Astrocyte (in vitro differentiated cells and primary cell): ENCODE data around the gene GLRA1. TPM values are rescaled to one million over a fixed set of nuclear protein-coding genes. Genes with fewer than 3 reads are reported as not detected.

ENCODE experiments used
- DNase-seq: peaks from one replicate; pipeline ENCODE4 v3.0.0-alpha.2; 2010; ENCODE audit warnings: low read depth
- FAIRE-seq: peaks from 2 replicates; lab custom pipeline; 2011; peaks lifted over from hg19 to GRCh38; lab: Jason Lieb, UNC
- H2AFZ ChIP-seq: 2 replicates; pipeline ENCODE4 v1.6.0; 2012; ENCODE audit warnings: low read depth, low read length, inconsistent platforms
- H3K27ac ChIP-seq: 2 replicates; pipeline ENCODE4 v1.5.1; 2011; ENCODE audit warnings: low read depth, low read length, inconsistent platforms
- H3K27me3 ChIP-seq: 2 replicates; pipeline ENCODE4 v1.6.0; 2011; ENCODE audit warnings: low read length, inconsistent platforms; ENCODE audit not compliant: insufficient read depth
- H3K36me3 ChIP-seq: 2 replicates; pipeline ENCODE4 v1.5.1; 2011; ENCODE audit warnings: low read length, inconsistent platforms; ENCODE audit not compliant: insufficient read depth
- H3K4me1 ChIP-seq: 2 replicates; pipeline ENCODE4 v1.5.1; 2011; ENCODE audit warnings: low read length, inconsistent platforms; ENCODE audit not compliant: insufficient read depth
- H3K4me2 ChIP-seq: 2 replicates; pipeline ENCODE4 v1.6.0; 2012; ENCODE audit warnings: low read length, inconsistent platforms
- H3K4me3 ChIP-seq: 2 replicates; pipeline ENCODE4 v1.5.1; 2011; ENCODE audit warnings: low read depth, mild to moderate bottlenecking, low read length, inconsistent platforms; ENCODE audit not compliant: insufficient read depth
- H3K79me2 ChIP-seq: 2 replicates; pipeline ENCODE4 v1.6.0; 2012; ENCODE audit warnings: mild to moderate bottlenecking, low read length, inconsistent platforms; ENCODE audit not compliant: insufficient read depth
- H3K9ac ChIP-seq: 2 replicates; pipeline ENCODE4 v1.6.0; 2012; ENCODE audit warnings: mild to moderate bottlenecking, low read length, inconsistent platforms
- H3K9me3 ChIP-seq: 2 replicates; pipeline ENCODE4 v1.5.1; 2012; ENCODE audit warnings: low read depth, mild to moderate bottlenecking, low read length, inconsistent platforms; ENCODE audit not compliant: insufficient read depth
- H4K20me1 ChIP-seq: 2 replicates; pipeline ENCODE4 v1.6.0; 2012; ENCODE audit warnings: low read length, inconsistent platforms; ENCODE audit not compliant: insufficient read depth
- H3K27ac Mint-ChIP-seq: one replicate; pipeline ENCODE4 v1.8.0; 2021; ENCODE audit warnings: mild to moderate bottlenecking, mixed read lengths; ENCODE audit not compliant: unreplicated experiment
- H3K27me3 Mint-ChIP-seq: one replicate; pipeline ENCODE4 v1.8.0; 2021; ENCODE audit warnings: low read depth, mixed read lengths; ENCODE audit not compliant: unreplicated experiment
- H3K36me3 Mint-ChIP-seq: one replicate; pipeline ENCODE4 v1.8.0; 2021; ENCODE audit warnings: low read depth, mixed read lengths; ENCODE audit not compliant: unreplicated experiment
- H3K4me1 Mint-ChIP-seq: one replicate; pipeline ENCODE4 v1.8.0; 2021; ENCODE audit warnings: low read depth, mixed read lengths; ENCODE audit not compliant: unreplicated experiment
- H3K4me3 Mint-ChIP-seq: one replicate; pipeline ENCODE4 v1.8.0; 2021; ENCODE audit warnings: mild to moderate bottlenecking, moderate library complexity, mixed read lengths; ENCODE audit not compliant: unreplicated experiment
- H3K9me3 Mint-ChIP-seq: one replicate; pipeline ENCODE4 v1.8.0; 2021; ENCODE audit warnings: mild to moderate bottlenecking, mixed read lengths; ENCODE audit not compliant: unreplicated experiment
- EZH2 ChIP-seq: IDR thresholded peaks from 2 replicates; pipeline ENCODE4 v1.6.1; 2012; ENCODE audit warnings: mild to moderate bottlenecking, low read length, inconsistent platforms; ENCODE audit not compliant: insufficient read depth
- total RNA-seq: library from RNA; stranded (reverse); gene quantifications from 2 replicates; pipeline ENCODE4 v1.2.1, GENCODE V29; 2021
- TF ChIP-seq, protein P1 (sequence below): IDR thresholded peaks from 2 replicates; pipeline ENCODE4 v1.5.1; 2011; ENCODE audit warnings: low read depth, mild to moderate bottlenecking, inconsistent platforms, low read length, moderate library complexity; ENCODE audit not compliant: insufficient read depth

The GLRA1 gene
- total RNA-seq, 1 donor from 2014 or later, result not detected

- no peak for FAIRE-seq
- peaks cover 36% of the 10 kb centered on the region for H3K36me3 ChIP-seq
- peaks cover 21% of the 10 kb centered on the region for H3K36me3 Mint-ChIP-seq
These were observed 111.8 kb downstream of the GLRA1 start for GRCh38 chr5:151812757-151813309.

DNA sequence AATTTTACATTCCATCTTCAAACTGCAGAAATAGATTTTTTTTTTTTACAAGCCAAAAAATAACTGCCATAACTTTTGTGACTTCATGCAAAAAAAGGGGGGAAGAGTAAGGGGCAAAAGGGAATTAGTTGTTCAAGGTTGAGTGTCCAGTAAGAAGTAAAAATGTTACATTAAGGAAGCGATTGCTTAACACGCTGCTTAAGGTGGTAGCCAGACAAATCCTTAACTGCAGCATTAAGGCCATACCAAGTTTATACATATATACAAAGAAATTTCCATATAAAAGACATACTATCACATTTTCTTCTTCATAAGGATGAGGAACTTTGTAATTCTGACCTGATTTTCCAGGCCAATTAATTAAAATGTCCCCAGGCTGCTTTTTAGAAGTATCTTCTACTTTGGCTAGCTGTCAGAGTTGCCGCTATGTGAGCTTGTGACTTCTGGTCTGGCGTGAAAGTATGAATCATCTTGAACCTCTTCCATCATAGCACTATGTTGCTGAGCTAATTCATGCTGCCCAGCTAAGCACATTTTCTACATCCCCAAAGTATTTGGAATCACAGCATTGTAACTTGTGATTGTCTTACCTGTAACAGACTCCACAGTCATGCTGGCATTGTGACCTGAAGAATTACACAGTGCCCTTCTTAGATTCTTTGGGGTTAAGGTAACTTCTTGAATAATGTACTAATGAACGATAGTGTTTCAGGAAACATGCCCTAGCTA is 112.9 kb downstream of the GLRA1 start:
- no peaks in the 10 kb centered on the region for H3K27me3 ChIP-seq
- H3K4me3 ChIP-seq, result no peak overlapping the region
- Mint-ChIP-seq H3K4me1 (peaks cover 17% of the 10 kb centered on the region), H3K9me3 (peaks cover 2% of the 10 kb centered on the region), H3K36me3 (peaks cover 22% of the 10 kb centered on the region), H3K27ac (no peak overlapping the region), H3K4me3 (no peak overlapping the region), H3K27me3 (no peaks in the 10 kb centered on the region)
- H3K9ac ChIP-seq, result no peak overlapping the region
- no peak overlapping the region for H2AFZ ChIP-seq
- no peak for TF ChIP-seq EZH2
- TF ChIP-seq, protein P1, sequence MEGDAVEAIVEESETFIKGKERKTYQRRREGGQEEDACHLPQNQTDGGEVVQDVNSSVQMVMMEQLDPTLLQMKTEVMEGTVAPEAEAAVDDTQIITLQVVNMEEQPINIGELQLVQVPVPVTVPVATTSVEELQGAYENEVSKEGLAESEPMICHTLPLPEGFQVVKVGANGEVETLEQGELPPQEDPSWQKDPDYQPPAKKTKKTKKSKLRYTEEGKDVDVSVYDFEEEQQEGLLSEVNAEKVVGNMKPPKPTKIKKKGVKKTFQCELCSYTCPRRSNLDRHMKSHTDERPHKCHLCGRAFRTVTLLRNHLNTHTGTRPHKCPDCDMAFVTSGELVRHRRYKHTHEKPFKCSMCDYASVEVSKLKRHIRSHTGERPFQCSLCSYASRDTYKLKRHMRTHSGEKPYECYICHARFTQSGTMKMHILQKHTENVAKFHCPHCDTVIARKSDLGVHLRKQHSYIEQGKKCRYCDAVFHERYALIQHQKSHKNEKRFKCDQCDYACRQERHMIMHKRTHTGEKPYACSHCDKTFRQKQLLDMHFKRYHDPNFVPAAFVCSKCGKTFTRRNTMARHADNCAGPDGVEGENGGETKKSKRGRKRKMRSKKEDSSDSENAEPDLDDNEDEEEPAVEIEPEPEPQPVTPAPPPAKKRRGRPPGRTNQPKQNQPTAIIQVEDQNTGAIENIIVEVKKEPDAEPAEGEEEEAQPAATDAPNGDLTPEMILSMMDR, result no peak
- H3K9me3 ChIP-seq, result no peaks in the 10 kb centered on the region
- peak; percentile 84 for DNase-seq
- no peak overlapping the region for H3K27ac ChIP-seq
- H3K4me2 ChIP-seq, result no peak overlapping the region
- peaks cover 41% of the 10 kb centered on the region for H3K36me3 ChIP-seq
- peaks cover 29% of the 10 kb centered on the region for H3K79me2 ChIP-seq
- peaks cover 7% of the 10 kb centered on the region for H3K4me1 ChIP-seq
- no peak for FAIRE-seq
- H4K20me1 ChIP-seq, result peaks cover 60% of the 10 kb centered on the region

More at GRCh38 chr5:151812757-151813309, 111.8 kb downstream of the GLRA1 start:
- no peak for TF ChIP-seq EZH2
- TF ChIP-seq, protein P1, result no peak
- Histone ChIP-seq H2AFZ (no peak overlapping the region), H3K4me1 (peaks cover 7% of the 10 kb centered on the region), H3K4me2 (no peak overlapping the region), H3K79me2 (peaks cover 19% of the 10 kb centered on the region), H3K27ac (no peak overlapping the region), H3K9me3 (no peaks in the 10 kb centered on the region), H4K20me1 (peaks cover 51% of the 10 kb centered on the region), H3K4me3 (no peak overlapping the region), H3K9ac (no peak overlapping the region), H3K27me3 (no peaks in the 10 kb centered on the region)
- H3K4me1 Mint-ChIP-seq, result peaks cover 17% of the 10 kb centered on the region
- peak overlapping the region; percentile 15 for H3K27ac Mint-ChIP-seq
- H3K4me3 Mint-ChIP-seq, result no peak overlapping the region
- peaks cover 2% of the 10 kb centered on the region for H3K9me3 Mint-ChIP-seq
- H3K27me3 Mint-ChIP-seq, result no peaks in the 10 kb centered on the region
- DNase-seq, result peak; percentile 59

GRCh38 chr5:151810897-151811296 is 113.8 kb downstream of the GLRA1 start:
- no peak overlapping the region for H3K4me3 ChIP-seq
- H3K9ac ChIP-seq, result no peak overlapping the region
- Mint-ChIP-seq H3K4me1 (peaks cover 20% of the 10 kb centered on the region), H3K4me3 (no peak overlapping the region), H3K36me3 (peaks cover 22% of the 10 kb centered on the region), H3K27ac (no peak overlapping the region), H3K27me3 (no peaks in the 10 kb centered on the region), H3K9me3 (peaks cover 2% of the 10 kb centered on the region)
- H4K20me1 ChIP-seq, result peaks cover 68% of the 10 kb centered on the region
- no peak for FAIRE-seq
- H3K27ac ChIP-seq, result no peak overlapping the region
- peaks cover 7% of the 10 kb centered on the region for H3K4me1 ChIP-seq
- no peak overlapping the region for H2AFZ ChIP-seq
- no peaks in the 10 kb centered on the region for H3K27me3 ChIP-seq
- no peaks in the 10 kb centered on the region for H3K9me3 ChIP-seq
- no peak overlapping the region for H3K4me2 ChIP-seq
- H3K36me3 ChIP-seq, result peaks cover 45% of the 10 kb centered on the region
- peaks cover 38% of the 10 kb centered on the region for H3K79me2 ChIP-seq
- DNase-seq, result no peak
- TF ChIP-seq EZH2, result no peak
- TF ChIP-seq, protein P1, result no peak
